Measurements from ENCODE around the gene CNTNAP2.

The CNTNAP2 gene

GRCh38 chr7:146937836-146938235 lies 821.2 kb downstream of the CNTNAP2 start:
- no peak for TF ChIP-seq CTCF (conservative IDR thresholded peaks at IDR 0.05; ENCODE audit: control insufficient read depth, insufficient read depth, low read depth, low read length)
- DNase-seq (ENCODE audit: low read depth), result no peak
- no peak overlapping the region for H3K4me3 ChIP-seq (ENCODE audit: control insufficient read depth, low read depth, low read length)

GRCh38 chr7:146943483-146943882 lies 826.9 kb downstream of the CNTNAP2 start:
- DNase-seq (ENCODE audit: low read depth), result no peak
- no peak for TF ChIP-seq CTCF (conservative IDR thresholded peaks at IDR 0.05; ENCODE audit: control insufficient read depth, insufficient read depth, low read depth, low read length)
- no peak overlapping the region for H3K4me3 ChIP-seq (ENCODE audit: control insufficient read depth, low read depth, low read length)

GRCh38 chr7:146948703-146949102 lies 832.1 kb downstream of the CNTNAP2 start:
- DNase-seq (ENCODE audit: low read depth), result no peak
- H3K4me3 ChIP-seq (ENCODE audit: control insufficient read depth, low read depth, low read length), result no peak overlapping the region
- TF ChIP-seq CTCF (conservative IDR thresholded peaks at IDR 0.05; ENCODE audit: control insufficient read depth, insufficient read depth, low read depth, low read length), result no peak

- TF ChIP-seq CTCF (conservative IDR thresholded peaks at IDR 0.05; ENCODE audit: control insufficient read depth, insufficient read depth, low read depth, low read length), result no peak
These were observed 839.7 kb downstream of the CNTNAP2 start for GRCh38 chr7:146956321-146956720.

GRCh38 chr7:146956853-146957252 lies 840.3 kb downstream of the CNTNAP2 start:
- H3K4me3 ChIP-seq (ENCODE audit: control insufficient read depth, low read depth, low read length), result no peak overlapping the region
- peak; percentile 2 for DNase-seq (ENCODE audit: low read depth)
- no peak for TF ChIP-seq CTCF (conservative IDR thresholded peaks at IDR 0.05; ENCODE audit: control insufficient read depth, insufficient read depth, low read depth, low read length)

More at GRCh38 chr7:146956321-146956720, 839.7 kb downstream of the CNTNAP2 start:
- no peak overlapping the region for H3K4me3 ChIP-seq (ENCODE audit: control insufficient read depth, low read depth, low read length)
- no peak for DNase-seq (ENCODE audit: low read depth)

- no peak for TF ChIP-seq CTCF (conservative IDR thresholded peaks at IDR 0.05; ENCODE audit: control insufficient read depth, insufficient read depth, low read depth, low read length)
- no peak for DNase-seq (ENCODE audit: low read depth)
- H3K4me3 ChIP-seq (ENCODE audit: control insufficient read depth, low read depth, low read length), result no peak overlapping the region
These were observed 844.3 kb downstream of the CNTNAP2 start for GRCh38 chr7:146960773-146961391.

- no peak for TF ChIP-seq CTCF (conservative IDR thresholded peaks at IDR 0.05; ENCODE audit: control insufficient read depth, insufficient read depth, low read depth, low read length)
- DNase-seq (ENCODE audit: low read depth), result peak; percentile 64
- H3K4me3 ChIP-seq (ENCODE audit: control insufficient read depth, low read depth, low read length), result no peak overlapping the region
These were observed 845.0 kb downstream of the CNTNAP2 start for GRCh38 chr7:146961617-146962016.

Data from fibroblast of mammary gland (primary cell).